NCI-H1092 (cell line): Measurements from ENCODE around the gene MAK.
A peak's percentile ranks its signal among the peaks of the same experiment; 100 is the strongest.
"Not testable (repeated sequence)": the region's sequence is repeated elsewhere in the genome, so short reads cannot be mapped to it uniquely, and the experiment has no call there.

Experiments used
- DNase-seq: peaks from one replicate; lab custom pipeline; 2025; lab: John Stamatoyannopoulos, UW

MAK gene

GRCh38 chr6:10837995-10838793 is at the start of gene MAK:
TSS of gene MAK (minus strand) at chr6:10838539. CDS start at chr6:10830648, 7,891 bp downstream.
- peak; percentile 30 for DNase-seq

GRCh38 chr6:10886691-10887502 is 48.6 kb upstream of the MAK start, which contains the start of gene SYCP2L:
TSS of gene SYCP2L (plus strand) at chr6:10887052. CDS start at chr6:10887127, 75 bp downstream.
- DNase-seq: no peak

GRCh38 chr6:10886365-10886690 is 48.0 kb upstream of the MAK start:
- DNase-seq: not testable (repeated sequence)

GRCh38 chr6:10884245-10884972 is 46.1 kb upstream of the MAK start:
- DNase-seq: no peak

GRCh38 chr6:10883312-10884244 is 45.2 kb upstream of the MAK start:
- DNase-seq: no peak

- no peak for DNase-seq
These were observed 44.4 kb upstream of the MAK start for GRCh38 chr6:10882657-10883171.

- not testable (repeated sequence) for DNase-seq
These were observed 43.9 kb upstream of the MAK start for GRCh38 chr6:10882253-10882630.

GRCh38 chr6:10880366-10880765 is 42.0 kb upstream of the MAK start:
- DNase-seq: no peak

GRCh38 chr6:10877871-10878270 is 39.5 kb upstream of the MAK start:
- DNase-seq: no peak

GRCh38 chr6:10877012-10877411 is 38.7 kb upstream of the MAK start:
- no peak for DNase-seq

GRCh38 chr6:10875026-10875425 is 36.7 kb upstream of the MAK start:
- DNase-seq: no peak

- DNase-seq: no peak
These were observed 35.9 kb upstream of the MAK start for GRCh38 chr6:10874207-10874606.

GRCh38 chr6:10873374-10873773 is 35.0 kb upstream of the MAK start:
- no peak for DNase-seq

GRCh38 chr6:10867952-10868351 is 29.6 kb upstream of the MAK start:
- DNase-seq: no peak

GRCh38 chr6:10866709-10867108 is 28.4 kb upstream of the MAK start:
- DNase-seq: not testable (repeated sequence)

GRCh38 chr6:10863031-10863430 is 24.7 kb upstream of the MAK start:
- not testable (repeated sequence) for DNase-seq

- DNase-seq: no peak
These were observed 24.0 kb upstream of the MAK start for GRCh38 chr6:10862361-10862760.

GRCh38 chr6:10861086-10861485 is 22.7 kb upstream of the MAK start:
- DNase-seq: no peak

GRCh38 chr6:10857259-10857658 is 18.9 kb upstream of the MAK start:
- DNase-seq: no peak

GRCh38 chr6:10854922-10855632 is 16.7 kb upstream of the MAK start:
- DNase-seq: no peak
